Measurements from ENCODE around the gene COPZ1.
A peak's percentile ranks its signal among the peaks of the same experiment; 100 is the strongest.

COPZ1 gene

GRCh38 chr12:54393207-54393609 is 68.3 kb downstream of the COPZ1 start:
- FAIRE-seq (no peak), DNase-seq (ENCODE audit: low spot score) (no peak)

DNA sequence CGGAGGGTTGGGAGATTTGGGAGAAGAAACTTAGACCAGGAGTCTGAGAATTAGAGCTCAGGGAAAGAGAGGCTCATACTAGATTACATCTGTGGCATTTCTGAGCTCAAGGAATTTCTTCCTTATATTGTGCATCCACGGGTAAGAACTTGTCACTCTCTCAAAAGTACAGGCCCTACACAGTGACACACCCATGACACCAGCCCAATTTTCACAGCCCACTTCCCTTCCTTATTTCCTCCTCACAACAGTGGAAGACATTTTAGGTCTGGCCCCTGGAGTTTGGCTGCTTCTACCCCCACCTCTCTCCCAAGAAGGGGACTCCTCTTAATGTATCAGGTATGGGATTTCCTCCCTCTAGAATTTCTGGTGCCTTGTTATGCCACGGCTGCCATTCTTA is 68.8 kb downstream of the COPZ1 start:
- no peak for DNase-seq (ENCODE audit: low spot score)
- no peak for FAIRE-seq

GRCh38 chr12:54394281-54394719 is 69.4 kb downstream of the COPZ1 start:
- FAIRE-seq (no peak), DNase-seq (ENCODE audit: low spot score) (peak; percentile 6)

- no peak for DNase-seq (ENCODE audit: low spot score)
- FAIRE-seq, result no peak
Observed at GRCh38 chr12:54394986-54395385, 70.1 kb downstream of the COPZ1 start.

DNA sequence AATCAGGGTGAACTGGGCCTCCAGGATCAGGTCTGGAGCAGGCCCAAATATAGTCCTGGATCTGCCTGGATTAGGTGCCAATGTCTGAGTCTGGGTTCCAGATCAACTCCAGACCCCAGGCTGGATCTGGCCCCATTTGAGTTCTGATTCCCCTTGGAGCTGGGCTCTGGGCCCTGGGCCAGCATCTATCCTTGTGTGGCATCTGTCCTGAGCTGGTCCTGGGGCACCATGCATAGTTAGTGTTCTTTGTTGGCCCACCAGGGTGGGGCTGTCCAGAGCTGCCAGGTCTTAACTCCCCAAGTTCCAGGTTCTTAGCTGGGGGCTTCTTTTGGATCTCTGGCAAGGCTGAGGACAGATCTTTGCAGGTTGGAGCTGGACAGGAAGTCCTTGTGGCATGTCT is 70.6 kb downstream of the COPZ1 start:
- FAIRE-seq, result no peak

GRCh38 chr12:54397157-54397556 is 72.2 kb downstream of the COPZ1 start:
- FAIRE-seq, result no peak
- no peak for DNase-seq (ENCODE audit: low spot score)

More for the DNA sequence above, 70.6 kb downstream of the COPZ1 start:
- no peak for DNase-seq (ENCODE audit: low spot score)

- no peak for DNase-seq (ENCODE audit: low spot score)
- no peak for FAIRE-seq
Observed at GRCh38 chr12:54398218-54398617, 73.3 kb downstream of the COPZ1 start.

DNA sequence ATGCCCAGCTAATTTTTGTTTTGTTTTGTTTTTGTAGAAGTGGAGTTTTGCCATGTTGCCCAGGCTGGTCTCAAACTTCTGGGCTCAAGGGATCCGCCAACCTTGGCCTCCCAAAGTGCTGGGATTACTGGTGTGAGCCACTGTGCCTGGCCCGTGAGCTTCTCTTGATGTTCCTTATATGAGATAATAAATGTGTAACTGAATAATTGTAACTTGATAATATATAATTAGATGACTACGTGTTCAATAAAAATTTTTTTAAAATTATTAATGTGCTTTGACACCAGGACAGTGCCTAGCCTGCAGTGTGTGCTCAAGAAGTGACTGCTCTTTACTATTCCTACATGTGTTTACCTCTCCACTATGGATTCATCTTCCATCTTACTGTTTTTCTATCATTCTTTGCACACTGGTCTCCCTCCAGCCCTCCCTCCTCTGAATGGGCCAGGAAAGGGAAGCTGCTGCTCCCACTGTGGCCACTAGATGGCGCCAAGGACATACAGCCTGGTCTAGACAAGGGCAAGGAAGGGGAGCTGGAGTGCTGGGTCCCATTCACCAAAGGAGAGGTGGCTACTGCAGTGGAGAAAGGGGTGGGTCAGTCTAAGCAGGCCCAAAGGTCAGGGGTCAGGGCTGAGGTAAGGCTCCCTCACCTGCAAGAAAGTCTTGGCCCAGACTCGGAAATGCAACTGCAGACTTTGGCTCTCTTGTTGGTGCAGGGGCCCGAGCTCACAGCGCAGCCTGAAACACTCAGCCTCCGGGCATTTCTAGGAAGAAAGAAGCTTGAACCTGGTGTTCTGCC is 74.3 kb downstream of the COPZ1 start:
- no peak for FAIRE-seq
- peak; percentile 50 for DNase-seq (ENCODE audit: low spot score)

- DNase-seq (ENCODE audit: low spot score) (no peak), FAIRE-seq (no peak)
Observed at GRCh38 chr12:54401119-54401518, 76.2 kb downstream of the COPZ1 start.
